ENCODE results near the gene CNTNAP2.

Gene CNTNAP2

DNA sequence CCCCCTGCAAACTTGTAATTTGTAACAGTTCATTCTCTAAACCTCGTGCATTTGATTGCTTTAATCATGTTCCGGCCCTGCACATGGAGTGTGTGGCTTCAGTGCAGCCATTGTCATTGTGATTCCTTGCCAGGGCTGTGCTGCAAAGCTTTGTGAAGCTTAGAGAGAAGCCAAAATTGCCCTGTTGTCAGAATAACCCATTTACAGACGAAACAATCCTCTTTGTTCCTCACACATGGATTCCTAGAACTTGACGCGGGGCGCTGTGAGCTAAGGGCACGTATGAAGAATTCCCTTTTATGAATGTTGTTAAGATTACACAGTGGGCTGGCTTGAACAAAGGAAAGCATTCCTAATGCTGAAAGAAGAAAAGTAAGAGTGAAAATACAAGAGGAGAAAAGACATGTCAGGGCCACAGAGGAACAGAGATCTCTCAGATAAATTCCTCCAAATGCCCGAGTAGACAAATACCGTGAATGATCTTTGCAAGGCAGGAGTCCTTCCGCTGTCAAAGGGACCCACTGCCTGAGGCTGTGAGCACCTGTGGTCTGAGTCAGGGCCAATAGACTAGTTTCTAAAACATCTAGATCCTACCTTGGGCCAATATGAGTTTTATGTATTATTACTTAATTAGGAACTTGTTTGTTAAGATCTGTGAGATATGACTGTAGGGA lies 2268.5 kb downstream of the CNTNAP2 start:
- Histone ChIP-seq H3K36me3 (ENCODE audit: low read length) (no peaks in the 10 kb centered on the region), H2AFZ (ENCODE audit: low read depth, low read length, severe bottlenecking) (no peak overlapping the region), H3K27ac (ENCODE audit: low read depth, low read length) (no peak overlapping the region), H3K27me3 (ENCODE audit: low read length) (no peaks in the 10 kb centered on the region), H3K4me2 (ENCODE audit: low read depth, low read length, poor library complexity, severe bottlenecking) (no peak overlapping the region), H3K9me3 (ENCODE audit: insufficient read depth, low read length) (no peaks in the 10 kb centered on the region), H3K4me3 (ENCODE audit: insufficient read depth, low read length, poor library complexity, severe bottlenecking) (no peak overlapping the region), H4K20me1 (ENCODE audit: low read depth, low read length) (no peaks in the 10 kb centered on the region), H3K9me2 (replicated peaks; ENCODE audit: insufficient read depth, low read length) (no peaks in the 10 kb centered on the region; the same call in 1 of the 2 replicates), H3K79me2 (ENCODE audit: insufficient read depth, low read length) (no peaks in the 10 kb centered on the region), H3K9ac (ENCODE audit: low read length) (no peak overlapping the region), H3F3A (ENCODE audit: insufficient read depth) (no peaks in the 10 kb centered on the region)
- TF ChIP-seq EZH2phosphoT487 (conservative IDR thresholded peaks at IDR 0.05; ENCODE audit: low read length) (no peak), CTCF (IDR thresholded peaks at IDR 0.05; ENCODE audit: insufficient read depth, low read length, poor library complexity, severe bottlenecking) (no peak)

GRCh38 chr7:148390381-148390780 lies 2273.8 kb downstream of the CNTNAP2 start:
- Histone ChIP-seq H3K4me2 (ENCODE audit: low read depth, low read length, poor library complexity, severe bottlenecking) (no peak overlapping the region), H3K9ac (ENCODE audit: low read length) (no peak overlapping the region), H2AFZ (ENCODE audit: low read depth, low read length, severe bottlenecking) (no peak overlapping the region), H4K20me1 (ENCODE audit: low read depth, low read length) (no peaks in the 10 kb centered on the region), H3K9me2 (replicated peaks; ENCODE audit: insufficient read depth, low read length) (no peaks in the 10 kb centered on the region), H3K79me2 (ENCODE audit: insufficient read depth, low read length) (no peaks in the 10 kb centered on the region), H3K27me3 (ENCODE audit: low read length) (no peaks in the 10 kb centered on the region), H3K27ac (ENCODE audit: low read depth, low read length) (no peak overlapping the region), H3K36me3 (ENCODE audit: low read length) (no peaks in the 10 kb centered on the region), H3K4me3 (ENCODE audit: insufficient read depth, low read length, poor library complexity, severe bottlenecking) (no peak overlapping the region), H3F3A (ENCODE audit: insufficient read depth) (no peaks in the 10 kb centered on the region), H3K9me3 (ENCODE audit: insufficient read depth, low read length) (no peaks in the 10 kb centered on the region)
- TF ChIP-seq CTCF (IDR thresholded peaks at IDR 0.05; ENCODE audit: insufficient read depth, low read length, poor library complexity, severe bottlenecking) = no peak
- no peak for TF ChIP-seq EZH2phosphoT487 (conservative IDR thresholded peaks at IDR 0.05; ENCODE audit: low read length)

- H3K9me3 ChIP-seq (ENCODE audit: insufficient read depth, low read length) = no peaks in the 10 kb centered on the region
- H3K36me3 ChIP-seq (ENCODE audit: low read length) = no peaks in the 10 kb centered on the region
- TF ChIP-seq EZH2phosphoT487 (conservative IDR thresholded peaks at IDR 0.05; ENCODE audit: low read length) (no peak), CTCF (IDR thresholded peaks at IDR 0.05; ENCODE audit: insufficient read depth, low read length, poor library complexity, severe bottlenecking) (no peak)
- H3F3A ChIP-seq (ENCODE audit: insufficient read depth) = no peaks in the 10 kb centered on the region
- H2AFZ ChIP-seq (ENCODE audit: low read depth, low read length, severe bottlenecking) = no peak overlapping the region
- H3K79me2 ChIP-seq (ENCODE audit: insufficient read depth, low read length) = no peaks in the 10 kb centered on the region
- H4K20me1 ChIP-seq (ENCODE audit: low read depth, low read length) = no peaks in the 10 kb centered on the region
- no peak overlapping the region for H3K4me3 ChIP-seq (ENCODE audit: insufficient read depth, low read length, poor library complexity, severe bottlenecking)
- H3K27me3 ChIP-seq (ENCODE audit: low read length) = no peaks in the 10 kb centered on the region
- H3K9ac ChIP-seq (ENCODE audit: low read length) = no peak overlapping the region
- no peak overlapping the region for H3K27ac ChIP-seq (ENCODE audit: low read depth, low read length)
- no peak overlapping the region for H3K4me2 ChIP-seq (ENCODE audit: low read depth, low read length, poor library complexity, severe bottlenecking)
- no peaks in the 10 kb centered on the region for H3K9me2 ChIP-seq (replicated peaks; ENCODE audit: insufficient read depth, low read length)
These were observed 2275.0 kb downstream of the CNTNAP2 start for GRCh38 chr7:148391591-148391990.
